Esophagus muscularis mucosa (tissue), 4 donors: ENCODE measurements around the gene ERC2. TPM values are rescaled to one million over a fixed set of nuclear protein-coding genes. Genes with fewer than 3 reads are reported as not detected.

Experiments used
- DNase-seq: peaks from one replicate; pipeline ENCODE4 v3.0.0-alpha.2; 2017; ENCODE audit errors: extremely low spot score
- H3K27ac ChIP-seq, 4 donors: fragments of 200-600 bp; sonication (generic); replicated peaks in 1 of 4; 1 replicate in 3 of 4; 2 replicates in 1 of 4; pipeline ENCODE4 v1.5.1; 2016 to 2019; ENCODE audit warnings: mild to moderate bottlenecking in 1 of 4
- H3K27me3 ChIP-seq, 4 donors: fragments of 200-600 bp; sonication (generic); one replicate each; pipeline versions ENCODE4 v1.5.1 to v1.6.0; 2016 to 2019
- H3K36me3 ChIP-seq, 4 donors: fragments of 200-600 bp; sonication (generic); one replicate each; pipeline ENCODE4 v1.5.1; 2016 to 2019
- H3K4me1 ChIP-seq, 4 donors: fragments of 200-600 bp; sonication (generic); one replicate each; pipeline ENCODE4 v1.5.1; 2016 to 2019
- H3K4me3 ChIP-seq, 4 donors: fragments of 200-600 bp; sonication (generic); 1 replicate in 2 of 4; 2 replicates in 2 of 4; pipeline ENCODE4 v1.5.1; 2016 to 2019; ENCODE audit warnings: mild to moderate bottlenecking in 4 of 4, moderate library complexity in 1 of 4
- H3K9me3 ChIP-seq, 4 donors: fragments of 200-600 bp; sonication (generic); 1 replicate in 3 of 4; 2 replicates in 1 of 4; pipeline ENCODE4 v1.5.1; 2016 to 2019
- CTCF ChIP-seq, 3 experiments: fragments of 200-600 bp in 2 of 3; fragments of 450-650 bp in 1 of 3; sonication (generic) in 2 of 3; IDR thresholded peaks; one replicate each; pipeline ENCODE4 v1.5.1; 2017 to 2019; ENCODE audit warnings: antibody characterized with exemption in 3 of 3, mild to moderate bottlenecking in 2 of 3, moderate library complexity in 1 of 3
- EP300 ChIP-seq: sonication (generic); formaldehyde crosslinking; IDR thresholded peaks from one replicate; pipeline ENCODE4 v1.6.1; 2017; ENCODE audit warnings: antibody characterized with exemption
- POLR2A ChIP-seq: fragments of 450-650 bp; IDR thresholded peaks from one replicate; pipeline ENCODE4 v1.6.1; 2017; ENCODE audit warnings: antibody characterized with exemption, moderate library complexity, mild to moderate bottlenecking, low read depth
- POLR2AphosphoS5 ChIP-seq, 2 donors: sonication (generic); formaldehyde crosslinking; IDR thresholded peaks; one replicate each; pipeline ENCODE4 v1.6.1; 2017; ENCODE audit warnings: antibody characterized with exemption in 2 of 2
- WGBS: methylation state at CpG from one replicate; pipeline ENCODE4 v1.1.5; 2018; 5-methylcytosine and 5-hydroxymethylcytosine counted together
- intact Hi-C: fragments of 100-400 bp; cut with DNase I; formaldehyde crosslinking; loops from one replicate; pipeline ENCODE4 v1.15.1; 2023
- total RNA-seq, 4 donors: library from RNA; depleted of rRNA; stranded (reverse); fragments of >200 nt; gene quantifications; one replicate each; pipeline versions ENCODE4 v1.1.0 to v1.2.1, GENCODE V29; 2016

Gene ERC2
- total RNA-seq, 4 donors from 2014 or later = 0.42 to 2.0 (median 1.5) TPM

DNA sequence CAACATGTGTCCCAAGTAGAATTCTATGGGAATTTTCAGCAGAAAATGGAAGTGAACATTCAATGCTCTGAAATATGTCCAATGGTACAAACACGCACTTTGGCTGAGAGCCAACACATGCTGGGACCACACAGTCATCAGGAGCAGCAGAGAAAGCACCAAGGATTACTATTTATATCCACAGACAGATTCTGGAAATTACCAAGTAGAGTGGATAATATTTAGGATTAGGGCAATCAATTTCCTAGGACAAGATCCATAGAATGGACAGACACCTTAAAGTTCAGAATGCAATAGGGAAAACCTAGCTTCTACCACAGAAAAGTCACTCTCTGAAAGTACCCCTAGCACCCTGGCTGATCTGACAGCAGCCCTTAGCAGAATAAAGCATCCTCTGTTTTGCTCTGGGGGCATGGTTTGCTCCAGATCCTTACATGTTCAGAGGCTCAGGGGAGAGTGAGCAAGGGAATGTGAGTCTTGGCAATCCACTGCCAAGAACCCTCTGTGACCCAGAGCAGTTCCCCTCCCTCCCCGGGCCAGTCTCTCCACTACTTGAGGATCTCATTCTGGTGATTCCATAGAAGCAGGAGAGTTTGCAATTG lies 775.2 kb downstream of the ERC2 start:
- Histone ChIP-seq H3K4me1 (peaks cover 0 to 14% (median 10%) of the 10 kb centered on the region in 4 donors), H3K27ac (no peak overlapping the region), H3K36me3 (no peaks in the 10 kb centered on the region), H3K9me3 (no peaks in the 10 kb centered on the region), H3K27me3 (no peaks in the 10 kb centered on the region), H3K4me3 (no peak overlapping the region)
- TF ChIP-seq POLR2A (no peak), CTCF (IDR thresholded peaks at IDR 0.05) (no peak), POLR2AphosphoS5 (IDR thresholded peaks at IDR 0.05) (no peak), EP300 (no peak)
- DNase-seq = no peak
- 41% methylated on average over 2 of the region's 2 CpGs for WGBS
- intact Hi-C loops = no loop called here

DNA sequence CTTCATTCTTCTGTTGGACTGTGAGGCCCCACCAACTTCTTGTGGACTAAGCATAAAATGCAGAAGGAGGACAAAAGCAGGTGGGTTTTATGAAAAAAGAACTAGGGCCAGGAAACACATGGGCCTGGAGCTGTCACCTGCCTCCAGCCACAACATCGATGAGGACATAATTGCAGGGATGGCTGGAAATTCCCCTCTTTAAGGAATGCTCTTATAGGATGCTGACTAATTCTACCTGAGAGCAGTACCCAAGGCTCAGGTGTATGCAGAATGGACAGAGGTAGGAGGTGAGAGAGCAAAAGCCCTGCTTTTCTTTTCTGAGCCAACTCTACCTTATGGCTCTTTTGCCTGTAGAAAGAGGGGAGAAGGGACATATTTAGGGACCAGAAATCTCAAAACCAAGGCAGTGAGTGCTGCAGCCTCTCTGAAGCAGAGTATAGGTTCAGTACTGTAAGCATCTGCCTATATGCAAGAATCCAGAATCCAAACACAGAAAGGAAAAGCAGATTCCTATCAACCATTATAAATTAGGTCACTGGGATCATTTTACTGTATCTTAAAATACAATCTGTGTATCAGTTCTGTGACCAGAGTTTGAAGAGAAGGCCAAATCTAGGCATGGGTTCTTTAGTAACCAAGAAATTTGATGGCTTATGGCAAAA lies 775.8 kb downstream of the ERC2 start:
- Histone ChIP-seq H3K27me3 (no peaks in the 10 kb centered on the region), H3K9me3 (no peaks in the 10 kb centered on the region), H3K36me3 (no peaks in the 10 kb centered on the region), H3K27ac (no peak overlapping the region), H3K4me3 (no peak overlapping the region), H3K4me1 (peaks cover 0 to 14% (median 11%) of the 10 kb centered on the region in 4 donors)
- intact Hi-C loops = no loop called here
- TF ChIP-seq EP300 = no peak
- no peak for TF ChIP-seq POLR2AphosphoS5 (IDR thresholded peaks at IDR 0.05)
- TF ChIP-seq CTCF (IDR thresholded peaks at IDR 0.05) = no peak
- TF ChIP-seq POLR2A = no peak
- WGBS = 70% methylated on average over 1 of the region's 1 CpG
- DNase-seq = no peak

- no peak overlapping the region for H3K27ac ChIP-seq
- TF ChIP-seq EP300 (no peak), POLR2AphosphoS5 (IDR thresholded peaks at IDR 0.05) (no peak), POLR2A (no peak), CTCF (IDR thresholded peaks at IDR 0.05) (no peak)
- H3K4me3 ChIP-seq = no peak overlapping the region
- H3K36me3 ChIP-seq = no peaks in the 10 kb centered on the region
- intact Hi-C loops = no loop called here
- no peak for DNase-seq
- 80% methylated on average over 4 of the region's 4 CpGs for WGBS
- H3K9me3 ChIP-seq = no peaks in the 10 kb centered on the region
- H3K27me3 ChIP-seq = no peaks in the 10 kb centered on the region
- peaks cover 0 to 23% (median 16%) of the 10 kb centered on the region in 4 donors for H3K4me1 ChIP-seq
These were observed 777.1 kb downstream of the ERC2 start for GRCh38 chr3:55691141-55691540.

GRCh38 chr3:55690726-55691125 lies 777.5 kb downstream of the ERC2 start:
- Histone ChIP-seq H3K4me3 (no peak overlapping the region), H3K9me3 (no peaks in the 10 kb centered on the region), H3K27ac (no peak overlapping the region), H3K36me3 (no peaks in the 10 kb centered on the region), H3K27me3 (no peaks in the 10 kb centered on the region), H3K4me1 (peaks cover 0 to 23% (median 17%) of the 10 kb centered on the region in 4 donors)
- TF ChIP-seq POLR2A (no peak), CTCF (IDR thresholded peaks at IDR 0.05) (no peak), POLR2AphosphoS5 (IDR thresholded peaks at IDR 0.05) (no peak), EP300 (no peak)
- intact Hi-C loops = no loop called here
- DNase-seq = no peak
- 85% methylated on average over 3 of the region's 3 CpGs for WGBS
